OCI-LY3 (cell line): Measurements from ENCODE around the gene BMP7.

Experiments
- H2AFZ ChIP-seq: fragments of 200-600, 300-600 bp; shearing (Covaris generic); 2 replicates; pipeline ENCODE4 v1.6.0; 2014; ENCODE audit warnings: antibody characterized with exemption, low read depth, low read length
- H3K27ac ChIP-seq: fragments of 200-600, 300-600 bp; sonication (generic); 2 replicates; pipeline ENCODE4 v1.5.1; 2014; ENCODE audit warnings: mild to moderate bottlenecking, low read length, moderate library complexity, mixed read lengths
- H3K27me3 ChIP-seq: fragments of 200-600, 300-600 bp; sonication (generic); 2 replicates; pipeline ENCODE4 v1.6.1; 2014; ENCODE audit warnings: low read depth, low read length, mixed read lengths
- H3K36me3 ChIP-seq: fragments of 200-600, 300-600 bp; sonication (generic); replicated peaks from 2 replicates; pipeline ENCODE3; 2014; ENCODE audit warnings: low read depth, low read length, mixed read lengths
- H3K4me1 ChIP-seq: fragments of 300-600, 200-600 bp; sonication (generic); 2 replicates; pipeline ENCODE4 v1.6.1; 2014; ENCODE audit warnings: low read length, mixed read lengths
- H3K4me2 ChIP-seq: fragments of 200-600, 300-600 bp; sonication (generic); 2 replicates; pipeline ENCODE4 v1.6.1; 2014; ENCODE audit warnings: low read length, mixed read lengths
- H3K4me3 ChIP-seq: fragments of 300-600, 200-600 bp; sonication (generic); 2 replicates; pipeline ENCODE4 v1.5.1; 2014; ENCODE audit warnings: antibody characterized with exemption, mild to moderate bottlenecking, low read length, moderate library complexity
- H3K79me2 ChIP-seq: fragments of 300-600, 200-600 bp; shearing (Covaris generic); 2 replicates; pipeline ENCODE4 v1.6.1; 2014; ENCODE audit warnings: mild to moderate bottlenecking, low read length, mixed read lengths
- H3K9ac ChIP-seq: fragments of 300-600, 200-600 bp; shearing (Covaris generic); 2 replicates; pipeline ENCODE4 v1.6.0; 2014; ENCODE audit warnings: mild to moderate bottlenecking, low read length, moderate library complexity
- H3K9me3 ChIP-seq: fragments of 200-600, 300-600 bp; shearing (Covaris generic); 2 replicates; pipeline ENCODE4 v1.6.1; 2014; ENCODE audit warnings: low read length, mixed read lengths; ENCODE audit not compliant: insufficient read depth
- H4K20me1 ChIP-seq: fragments of 200-600, 300-600 bp; sonication (generic); 2 replicates; pipeline ENCODE4 v1.6.1; 2016; ENCODE audit warnings: low read length, mixed read lengths; ENCODE audit not compliant: insufficient read depth
- EZH2phosphoT487 ChIP-seq: fragments of 200-600 bp; shearing (Covaris generic); IDR thresholded peaks from 2 replicates; pipeline ENCODE4 v1.6.1; 2018; ENCODE audit warnings: antibody characterized with exemption, mixed run types, low read depth
- TF ChIP-seq, protein P1 (sequence below): fragments of 200-600, 300-600 bp; sonication (generic); IDR thresholded peaks from 2 replicates; pipeline ENCODE4 v1.5.1; 2014; ENCODE audit warnings: antibody characterized with exemption, low read length, low read depth

Gene BMP7

GRCh38 chr20:57250607-57251343 lies 15.7 kb downstream of the BMP7 start:
- TF ChIP-seq, protein P1, sequence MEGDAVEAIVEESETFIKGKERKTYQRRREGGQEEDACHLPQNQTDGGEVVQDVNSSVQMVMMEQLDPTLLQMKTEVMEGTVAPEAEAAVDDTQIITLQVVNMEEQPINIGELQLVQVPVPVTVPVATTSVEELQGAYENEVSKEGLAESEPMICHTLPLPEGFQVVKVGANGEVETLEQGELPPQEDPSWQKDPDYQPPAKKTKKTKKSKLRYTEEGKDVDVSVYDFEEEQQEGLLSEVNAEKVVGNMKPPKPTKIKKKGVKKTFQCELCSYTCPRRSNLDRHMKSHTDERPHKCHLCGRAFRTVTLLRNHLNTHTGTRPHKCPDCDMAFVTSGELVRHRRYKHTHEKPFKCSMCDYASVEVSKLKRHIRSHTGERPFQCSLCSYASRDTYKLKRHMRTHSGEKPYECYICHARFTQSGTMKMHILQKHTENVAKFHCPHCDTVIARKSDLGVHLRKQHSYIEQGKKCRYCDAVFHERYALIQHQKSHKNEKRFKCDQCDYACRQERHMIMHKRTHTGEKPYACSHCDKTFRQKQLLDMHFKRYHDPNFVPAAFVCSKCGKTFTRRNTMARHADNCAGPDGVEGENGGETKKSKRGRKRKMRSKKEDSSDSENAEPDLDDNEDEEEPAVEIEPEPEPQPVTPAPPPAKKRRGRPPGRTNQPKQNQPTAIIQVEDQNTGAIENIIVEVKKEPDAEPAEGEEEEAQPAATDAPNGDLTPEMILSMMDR, result no peak
- H3K36me3 ChIP-seq, result no peaks in the 10 kb centered on the region
- H3K4me3 ChIP-seq, result no peak overlapping the region

DNA sequence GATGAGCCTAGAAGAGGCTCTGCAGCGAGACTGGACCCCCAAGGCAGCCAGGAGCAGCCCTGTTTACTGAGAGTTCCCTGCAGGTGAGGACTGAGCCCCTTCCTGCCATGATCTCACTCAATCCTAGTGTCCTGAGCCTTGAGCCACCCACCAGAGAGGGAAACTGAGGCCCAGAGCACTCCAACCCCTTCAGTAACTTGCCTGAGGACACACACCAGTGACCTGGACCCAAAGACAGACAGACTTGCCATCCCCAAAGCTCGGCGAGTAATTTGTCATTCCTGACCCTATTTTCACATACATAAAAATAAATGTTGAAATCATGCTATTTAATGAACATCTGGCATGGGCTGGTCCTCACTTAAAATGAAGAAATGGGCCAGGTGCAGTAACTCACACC lies 16.7 kb downstream of the BMP7 start:
- no peak overlapping the region for H3K27ac ChIP-seq
- TF ChIP-seq, protein P1, result no peak
- no peak for TF ChIP-seq EZH2phosphoT487

More at GRCh38 chr20:57250607-57251343, 15.7 kb downstream of the BMP7 start:
- Histone ChIP-seq H3K27me3 (peaks cover 38% of the 10 kb centered on the region; the same call in 1 of the 2 replicates), H3K27ac (no peak overlapping the region), H3K79me2 (no peaks in the 10 kb centered on the region), H3K9ac (no peak overlapping the region), H3K9me3 (no peaks in the 10 kb centered on the region), H3K4me2 (no peak overlapping the region), H2AFZ (no peak overlapping the region), H4K20me1 (no peaks in the 10 kb centered on the region), H3K4me1 (no peaks in the 10 kb centered on the region)

GRCh38 chr20:57249073-57249472 lies 17.4 kb downstream of the BMP7 start:
- no peaks in the 10 kb centered on the region for H3K4me1 ChIP-seq
- no peak overlapping the region for H2AFZ ChIP-seq
- no peaks in the 10 kb centered on the region for H3K79me2 ChIP-seq
- H3K4me3 ChIP-seq, result no peak overlapping the region
- H3K9me3 ChIP-seq, result no peaks in the 10 kb centered on the region
- no peaks in the 10 kb centered on the region for H4K20me1 ChIP-seq
- no peak overlapping the region for H3K9ac ChIP-seq
- H3K36me3 ChIP-seq, result no peaks in the 10 kb centered on the region
- no peak overlapping the region for H3K4me2 ChIP-seq
- TF ChIP-seq, protein P1, result no peak
- TF ChIP-seq EZH2phosphoT487, result no peak
- no peak overlapping the region for H3K27ac ChIP-seq
- peaks cover 27% of the 10 kb centered on the region; the same call in 1 of the 2 replicates for H3K27me3 ChIP-seq

More for the DNA sequence above, 16.7 kb downstream of the BMP7 start:
- peaks cover 32% of the 10 kb centered on the region; the same call in 1 of the 2 replicates for H3K27me3 ChIP-seq
- H4K20me1 ChIP-seq, result no peaks in the 10 kb centered on the region
- H3K79me2 ChIP-seq, result no peaks in the 10 kb centered on the region
- no peak overlapping the region for H3K4me2 ChIP-seq
- no peak overlapping the region for H3K4me3 ChIP-seq
- H3K9me3 ChIP-seq, result no peaks in the 10 kb centered on the region
- H3K9ac ChIP-seq, result no peak overlapping the region
- no peak overlapping the region for H2AFZ ChIP-seq
- H3K36me3 ChIP-seq, result no peaks in the 10 kb centered on the region
- H3K4me1 ChIP-seq, result no peaks in the 10 kb centered on the region

DNA sequence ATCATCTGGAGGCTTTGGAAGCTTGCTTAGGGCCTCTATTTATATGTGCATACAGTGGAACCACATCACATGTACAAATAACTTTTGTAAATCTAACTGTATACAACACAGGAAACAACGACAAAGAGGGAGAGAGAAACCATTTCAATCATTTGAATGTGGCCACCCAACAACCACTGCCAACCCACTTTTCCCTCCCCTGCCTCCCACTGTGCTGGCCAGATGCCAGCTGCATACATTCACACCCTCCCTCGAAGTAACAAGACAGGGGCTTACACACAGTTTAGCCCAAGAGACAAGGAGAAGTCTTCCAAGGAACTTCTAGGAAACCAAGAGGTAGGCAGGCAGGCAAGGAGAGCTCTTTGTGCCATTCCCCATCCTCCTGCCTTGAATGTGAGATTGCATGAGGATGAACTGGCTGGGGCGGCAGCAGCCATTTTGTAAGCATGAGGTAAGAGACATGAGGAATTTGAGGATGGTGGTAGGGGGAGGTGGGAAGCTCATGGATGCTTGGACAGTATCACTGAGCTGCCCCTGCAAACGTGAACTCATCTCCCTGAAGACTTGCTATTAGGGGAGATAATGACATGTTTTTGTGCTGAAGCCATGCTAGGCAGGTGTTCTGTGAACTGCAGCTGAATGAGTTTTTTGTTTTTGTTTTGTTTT lies 18.2 kb downstream of the BMP7 start:
- no peak overlapping the region for H3K4me2 ChIP-seq
- no peaks in the 10 kb centered on the region for H4K20me1 ChIP-seq

More for the DNA sequence above, 18.2 kb downstream of the BMP7 start:
- Histone ChIP-seq H3K79me2 (no peaks in the 10 kb centered on the region), H3K9me3 (no peaks in the 10 kb centered on the region), H3K4me1 (no peaks in the 10 kb centered on the region), H2AFZ (no peak overlapping the region), H3K9ac (no peak overlapping the region), H3K27me3 (peaks cover 27% of the 10 kb centered on the region; the same call in 1 of the 2 replicates), H3K36me3 (no peaks in the 10 kb centered on the region), H3K4me3 (no peak overlapping the region), H3K27ac (no peak overlapping the region)
- TF ChIP-seq EZH2phosphoT487, result no peak
- TF ChIP-seq, protein P1, result no peak
